IMR-90 (cell line): Measurements from ENCODE around the gene CMIP. TPM values are rescaled to one million over a fixed set of nuclear protein-coding genes. Genes with fewer than 3 reads are reported as not detected.
A peak's percentile ranks its signal among the peaks of the same experiment; 100 is the strongest.

Source experiments
- ATAC-seq: fragments of 200-7000 bp; cut with Tn5 transposase; 2 replicates; pipeline ENCODE4 v1.9.1; 2020; ENCODE audit warnings: low read depth, mild to moderate bottlenecking, moderate library complexity
- BruUV-seq: library from RNA; stranded (reverse); fragments of 400-500 nt; replicated peaks from 2 replicates; lab custom pipeline; 2021; lab: Mats Ljungman, UMichigan
- CTCF ChIA-PET: fragments of 300-600 bp; formaldehyde crosslinking; extraction: SDS; loops from one replicate; lab custom pipeline; 2021; ENCODE audit warnings: antibody characterized with exemption; lab: Yijun Ruan, JAX
- POLR2A ChIA-PET: fragments of 300-600 bp; sonication (Branson Sonifier 250); formaldehyde crosslinking; loops from one replicate; lab custom pipeline; 2022; ENCODE audit warnings: antibody characterized with exemption; ENCODE audit not compliant: unreplicated experiment; lab: Charles Lee
- DNase-seq: peaks from one replicate; pipeline ENCODE4 v3.0.0; 2013
- H2AFZ ChIP-seq: replicated peaks from 2 replicates; pipeline ENCODE3; 2013; ENCODE audit warnings: low read length, mild to moderate bottlenecking; ENCODE audit not compliant: poor library complexity
- H2AK5ac ChIP-seq: 2 replicates; pipeline ENCODE4 v1.6.1; 2013; ENCODE audit warnings: low read depth, low read length, inconsistent platforms
- H2AK9ac ChIP-seq: replicated peaks from 2 replicates; pipeline ENCODE3; 2013; ENCODE audit warnings: mild to moderate bottlenecking, low read depth, low read length, moderate library complexity; ENCODE audit not compliant: poor library complexity
- H2BK120ac ChIP-seq: 2 replicates; pipeline ENCODE4 v1.6.1; 2013; ENCODE audit warnings: low read depth, low read length, inconsistent platforms
- H2BK15ac ChIP-seq: 3 replicates; pipeline ENCODE4 v1.6.1; 2013; ENCODE audit warnings: low read depth, low read length, inconsistent platforms
- H2BK20ac ChIP-seq: 2 replicates; pipeline ENCODE4 v1.6.1; 2013; ENCODE audit warnings: low read depth, mild to moderate bottlenecking, inconsistent platforms, low read length, moderate library complexity
- H2BK5ac ChIP-seq: 2 replicates; pipeline ENCODE4 v1.6.1; 2013; ENCODE audit warnings: mild to moderate bottlenecking, low read depth, low read length, inconsistent platforms; ENCODE audit not compliant: poor library complexity, severe bottlenecking
- H3K14ac ChIP-seq: replicated peaks from 2 replicates; pipeline ENCODE4 v1.6.1; 2013; ENCODE audit warnings: low read depth, low read length, inconsistent platforms
- H3K18ac ChIP-seq: 2 replicates; pipeline ENCODE4 v1.6.1; 2013; ENCODE audit warnings: low read depth, low read length, control low read depth
- H3K23ac ChIP-seq: 2 replicates; pipeline ENCODE4 v1.6.1; 2013; ENCODE audit warnings: low read depth, low read length, inconsistent platforms
- H3K27ac ChIP-seq: 2 replicates; pipeline ENCODE4 v1.5.1; 2013; ENCODE audit warnings: mild to moderate bottlenecking, control low read depth, low read length; ENCODE audit not compliant: insufficient read depth
- H3K27me3 ChIP-seq: 2 replicates; pipeline ENCODE4 v1.6.1; 2013; ENCODE audit warnings: low read length; ENCODE audit not compliant: control insufficient read depth, insufficient read depth
- H3K36me3 ChIP-seq: 2 replicates; pipeline ENCODE4 v1.6.1; 2013; ENCODE audit warnings: low read length, mixed read lengths; ENCODE audit not compliant: control insufficient read depth, insufficient read depth
- H3K4ac ChIP-seq: 2 replicates; pipeline ENCODE4 v1.6.1; 2013; ENCODE audit warnings: low read depth, low read length, inconsistent platforms
- H3K4me1 ChIP-seq: 2 replicates; pipeline ENCODE4 v1.6.1; 2013; ENCODE audit warnings: low read length, mixed read lengths; ENCODE audit not compliant: control insufficient read depth, insufficient read depth
- H3K4me2 ChIP-seq: 2 replicates; pipeline ENCODE4 v1.6.1; 2013; ENCODE audit warnings: low read depth, mild to moderate bottlenecking, control low read depth, low read length, moderate library complexity
- H3K4me3 ChIP-seq: 2 replicates; pipeline ENCODE4 v1.5.1; 2013; ENCODE audit warnings: low read depth, mild to moderate bottlenecking, control low read depth, low read length, moderate library complexity; ENCODE audit not compliant: insufficient read depth
- H3K56ac ChIP-seq: 2 replicates; pipeline ENCODE4 v1.6.1; 2013; ENCODE audit warnings: low read length, inconsistent platforms; ENCODE audit not compliant: insufficient read depth; ENCODE audit errors: extremely low read depth
- H3K79me1 ChIP-seq, 2 experiments: 2 replicates each; pipeline ENCODE4 v1.6.1; 2013; ENCODE audit warnings: low read length in 2 of 2, inconsistent platforms in 1 of 2, low read depth in 1 of 2
- H3K9ac ChIP-seq: 2 replicates; pipeline ENCODE4 v1.6.1; 2013; ENCODE audit warnings: low read depth, low read length, control low read depth
- H3K9me1 ChIP-seq: 2 replicates; pipeline ENCODE4 v1.6.1; 2013; ENCODE audit warnings: low read length, inconsistent platforms; ENCODE audit not compliant: insufficient read depth
- H3K9me3 ChIP-seq: 2 replicates; pipeline ENCODE4 v1.6.1; 2013; ENCODE audit warnings: low read length; ENCODE audit not compliant: control insufficient read depth, insufficient read depth
- H4K20me1 ChIP-seq: 2 replicates; pipeline ENCODE4 v1.6.1; 2013; ENCODE audit warnings: low read length, inconsistent platforms; ENCODE audit not compliant: insufficient read depth
- H4K5ac ChIP-seq: 2 replicates; pipeline ENCODE4 v1.6.1; 2013; ENCODE audit warnings: mild to moderate bottlenecking, low read depth, low read length, control low read depth
- H4K8ac ChIP-seq, 2 experiments: 2 replicates each; pipeline ENCODE4 v1.6.1; 2013; ENCODE audit warnings: low read depth in 2 of 2, low read length in 2 of 2, control low read depth in 1 of 2, inconsistent platforms in 1 of 2
- H4K91ac ChIP-seq: 2 replicates; pipeline ENCODE4 v1.6.1; 2013; ENCODE audit warnings: low read depth, low read length, inconsistent platforms; ENCODE audit not compliant: insufficient read depth
- CTCF ChIP-seq: conservative IDR thresholded peaks from 2 replicates; pipeline ENCODE4 v1.5.1; 2012; ENCODE audit warnings: mild to moderate bottlenecking, low read depth, low read length, improper control_type of control experiment
- NFE2L2 ChIP-seq: fragments of 150-350 bp; IDR thresholded peaks from 2 replicates; pipeline ENCODE4 v1.6.1; 2016; ENCODE audit warnings: low read depth, mild to moderate bottlenecking, low read length
- WGBS, 2 experiments: methylation state at CpG; one replicate each; pipeline versions ENCODE4 v1.1.5 to v1.1.7; 2013; ENCODE audit warnings: missing lambda C conversion rate in 2 of 2; ENCODE audit not compliant: insufficient read length in 1 of 2; ENCODE audit errors: extremely low coverage in 2 of 2; 5-methylcytosine and 5-hydroxymethylcytosine counted together
- dilution Hi-C: fragments of 300-500 bp; cut with HindIII; formaldehyde crosslinking; loops from one replicate; pipeline ENCODE4 v1.14.3; 2018; ENCODE audit warnings: low sequenced_read_pairs; ENCODE audit not compliant: unreplicated experiment
- in situ Hi-C: fragments of 300-500 bp; cut with MboI; formaldehyde crosslinking; loops from 3 replicates; pipeline ENCODE4 v1.14.3; 2019; ENCODE audit warnings: low sequenced_read_pairs, inconsistent platforms, mixed read lengths
- intact Hi-C: fragments of 100-400 bp; cut with micrococcal nuclease; formaldehyde crosslinking; loops from 2 replicates; pipeline ENCODE4 v1.10.0; 2022
- polyA plus RNA-seq, 3 experiments: library from polyadenylated mRNA; depleted of rRNA; stranded (reverse); fragments of >200 nt; gene quantifications; 2 replicates each; pipeline ENCODE4 v1.2.3, GENCODE V29; 2012; ENCODE audit warnings: low replicate concordance in 1 of 3
- total RNA-seq: library from RNA; depleted of rRNA; stranded (reverse); fragments of >200 nt; gene quantifications from 2 replicates; pipeline ENCODE4 v1.2.3, GENCODE V29; 2012

Gene CMIP
- total and polyA plus RNA-seq, 2 of the 4 experiments (the other 2 are of a cell fraction), result 3.2 to 11.6 TPM

GRCh38 chr16:81551151-81551808 lies 106.7 kb downstream of the CMIP start:
- WGBS, 2 experiments, result 94% methylated on average over 2 of the region's 6 CpGs; no CpG with 5 or more reads in 1 of the 2 experiments
- dilution Hi-C loops, result no loop called here
- Histone ChIP-seq H3K27me3 (no peaks in the 10 kb centered on the region), H3K4me3 (no peak overlapping the region), H2BK5ac (no peak overlapping the region), H2BK20ac (0 out of 2 replicates have a peak overlapping the region, but pooled peaks have one; percentile 28), H3K4ac (peak overlapping the region; percentile 58), H2BK15ac (no peak overlapping the region), H3K9me1 (peaks cover 31% of the 10 kb centered on the region), H3K79me1 (peaks cover 39 to 76% of the 10 kb centered on the region in 2 experiments), H3K36me3 (no peaks in the 10 kb centered on the region), H4K8ac (peak overlapping the region in 1 of 2 experiments; percentile 17; a peak in 1 of 4 replicates), H3K4me2 (no peak overlapping the region), H4K20me1 (peaks cover 51% of the 10 kb centered on the region), H2AFZ (no peak overlapping the region), H3K27ac (no peak overlapping the region), H2BK120ac (no peak overlapping the region), H3K18ac (no peak overlapping the region), H3K56ac (no peak overlapping the region), H3K23ac (peak overlapping the region; percentile 52; the same call in 1 of the 2 replicates), H2AK9ac (peak overlapping the region; percentile 20), H3K9me3 (no peaks in the 10 kb centered on the region), H4K91ac (no peak overlapping the region), H2AK5ac (peak overlapping the region; percentile 63), H3K9ac (no peak overlapping the region), H3K14ac (peak overlapping the region; percentile 40; the same call in 1 of the 2 replicates), H4K5ac (no peak overlapping the region), H3K4me1 (peaks cover 20% of the 10 kb centered on the region)
- DNase-seq (peak; percentile 70), ATAC-seq (peak; percentile 67)
- ChIA-PET CTCF (interaction anchor here (0.6 kb wide), 1 partner anchor 1109 kb away, joined by 3 read pairs; no protein-coding TSS in a partner anchor), POLR2A (no interaction called here)
- no TSS peak for BruUV-seq
- intact Hi-C loops, result no loop called here
- in situ Hi-C loops, result no loop called here
- TF ChIP-seq NFE2L2 (no peak), CTCF (no peak)
